Neural cell (in vitro differentiated cells): ENCODE measurements around the gene DOCK9. TPM values are rescaled to one million over a fixed set of nuclear protein-coding genes. Genes with fewer than 3 reads are reported as not detected.

ENCODE experiments used
- H2AFZ ChIP-seq: fragments of 200-600, 300-800 bp; sonication (generic), shearing (Covaris generic); 2 replicates; pipeline ENCODE4 v1.6.0; 2014; ENCODE audit warnings: low read depth, mild to moderate bottlenecking, antibody characterized with exemption, low read length, moderate library complexity
- H3F3A ChIP-seq: fragments of 200-600 bp; shearing (Covaris generic); 2 replicates; pipeline ENCODE4 v1.6.1; 2016; ENCODE audit warnings: mild to moderate bottlenecking, moderate library complexity, mixed read lengths, antibody characterized with exemption, low read length; ENCODE audit not compliant: insufficient read depth, poor library complexity, severe bottlenecking
- H3K27ac ChIP-seq: fragments of 200-600, 300-800 bp; sonication (generic), shearing (Covaris generic); 2 replicates; pipeline ENCODE4 v1.5.1; 2014; ENCODE audit warnings: mild to moderate bottlenecking, low read length, moderate library complexity
- H3K27me3 ChIP-seq: fragments of 300-800, 200-600 bp; sonication (generic), shearing (Covaris generic); 2 replicates; pipeline ENCODE4 v1.6.0; 2014; ENCODE audit warnings: mild to moderate bottlenecking, low read depth, low read length, moderate library complexity; ENCODE audit not compliant: insufficient read depth
- H3K36me3 ChIP-seq: fragments of 300-800, 200-600 bp; sonication (generic), shearing (Covaris generic); 2 replicates; pipeline ENCODE4 v1.5.1; 2014; ENCODE audit warnings: mild to moderate bottlenecking, antibody characterized with exemption, low read length, moderate library complexity; ENCODE audit not compliant: insufficient read depth
- H3K4me2 ChIP-seq: fragments of 300-800, 200-600 bp; sonication (generic), shearing (Covaris generic); 2 replicates; pipeline ENCODE4 v1.6.0; 2014; ENCODE audit warnings: mild to moderate bottlenecking, low read length
- H3K4me3 ChIP-seq: fragments of 300-800, 200-600 bp; sonication (generic), shearing (Covaris generic); 2 replicates; pipeline ENCODE4 v1.5.1; 2014; ENCODE audit warnings: mild to moderate bottlenecking, low read length, moderate library complexity
- H3K79me2 ChIP-seq: fragments of 200-600 bp; shearing (Covaris generic); replicated peaks from 2 replicates; pipeline ENCODE4 v1.6.0; 2014; ENCODE audit warnings: mild to moderate bottlenecking, low read length, moderate library complexity; ENCODE audit not compliant: insufficient read depth
- H3K9ac ChIP-seq: fragments of 300-800, 200-600 bp; sonication (generic), shearing (Covaris generic); 2 replicates; pipeline ENCODE4 v1.6.1; 2016; ENCODE audit warnings: mild to moderate bottlenecking, low read length, mixed read lengths
- H3K9me2 ChIP-seq: fragments of 200-600 bp; shearing (Covaris generic); 2 replicates; pipeline ENCODE4 v1.6.1; 2016; ENCODE audit warnings: mild to moderate bottlenecking, low read length, mixed read lengths; ENCODE audit not compliant: insufficient read depth
- H3K9me3 ChIP-seq: fragments of 200-600, 300-800 bp; sonication (generic), shearing (Covaris generic); 2 replicates; pipeline ENCODE4 v1.6.1; 2016; ENCODE audit warnings: mild to moderate bottlenecking, mixed run types, low read length, moderate library complexity, mixed read lengths
- H4K20me1 ChIP-seq: fragments of 200-600 bp; shearing (Covaris generic); 2 replicates; pipeline ENCODE4 v1.6.1; 2016; ENCODE audit warnings: mild to moderate bottlenecking, mixed run types; ENCODE audit not compliant: insufficient read depth
- EP300 ChIP-seq: fragments of 450-650 bp; conservative IDR thresholded peaks from 2 replicates; pipeline ENCODE4 v1.6.1; 2014; ENCODE audit warnings: antibody characterized with exemption, mild to moderate bottlenecking, moderate library complexity; ENCODE audit not compliant: poor library complexity, severe bottlenecking
- EZH2 ChIP-seq: fragments of 200-600, 300-800 bp; shearing (Covaris generic), sonication (generic); IDR thresholded peaks from 2 replicates; pipeline ENCODE4 v1.6.1; 2014; ENCODE audit warnings: antibody characterized with exemption, low read length, borderline replicate concordance, mild to moderate bottlenecking; ENCODE audit not compliant: insufficient read depth, poor library complexity, severe bottlenecking
- MXI1 ChIP-seq: fragments of 450-650 bp; conservative IDR thresholded peaks from 2 replicates; pipeline ENCODE4 v1.6.1; 2014; ENCODE audit warnings: antibody characterized with exemption, mild to moderate bottlenecking; ENCODE audit not compliant: poor library complexity, severe bottlenecking
- POLR2AphosphoS5 ChIP-seq: IDR thresholded peaks from 2 replicates; pipeline ENCODE4 v1.6.1; 2012
- RAD21 ChIP-seq: fragments of 450-650 bp; conservative IDR thresholded peaks from 2 replicates; pipeline ENCODE4 v1.6.1; 2014; ENCODE audit warnings: antibody characterized with exemption, mild to moderate bottlenecking, moderate library complexity
- REST ChIP-seq: IDR thresholded peaks from 2 replicates; pipeline ENCODE4 v1.6.1; 2012; ENCODE audit warnings: borderline replicate concordance
- SMC3 ChIP-seq: fragments of 450-650 bp; conservative IDR thresholded peaks from 2 replicates; pipeline ENCODE4 v1.6.1; 2014; ENCODE audit warnings: antibody characterized with exemption, mild to moderate bottlenecking, moderate library complexity; ENCODE audit not compliant: poor library complexity
- TAF1 ChIP-seq: IDR thresholded peaks from 2 replicates; pipeline ENCODE4 v1.6.1; 2012; ENCODE audit warnings: low read depth
- polyA plus RNA-seq: library from polyadenylated mRNA; depleted of rRNA; stranded (reverse); fragments of >200 nt; gene quantifications from 2 replicates; pipeline ENCODE4 v1.2.3, GENCODE V29; 2014
- TF ChIP-seq, protein P1 (sequence below): fragments of 450-650 bp; IDR thresholded peaks from 2 replicates; pipeline ENCODE4 v1.5.1; 2014; ENCODE audit warnings: antibody characterized with exemption, mild to moderate bottlenecking, moderate library complexity; ENCODE audit not compliant: poor library complexity, severe bottlenecking

DOCK9 gene
- polyA plus RNA-seq, 1 donor from 2014 or later = 11.4 TPM

DNA sequence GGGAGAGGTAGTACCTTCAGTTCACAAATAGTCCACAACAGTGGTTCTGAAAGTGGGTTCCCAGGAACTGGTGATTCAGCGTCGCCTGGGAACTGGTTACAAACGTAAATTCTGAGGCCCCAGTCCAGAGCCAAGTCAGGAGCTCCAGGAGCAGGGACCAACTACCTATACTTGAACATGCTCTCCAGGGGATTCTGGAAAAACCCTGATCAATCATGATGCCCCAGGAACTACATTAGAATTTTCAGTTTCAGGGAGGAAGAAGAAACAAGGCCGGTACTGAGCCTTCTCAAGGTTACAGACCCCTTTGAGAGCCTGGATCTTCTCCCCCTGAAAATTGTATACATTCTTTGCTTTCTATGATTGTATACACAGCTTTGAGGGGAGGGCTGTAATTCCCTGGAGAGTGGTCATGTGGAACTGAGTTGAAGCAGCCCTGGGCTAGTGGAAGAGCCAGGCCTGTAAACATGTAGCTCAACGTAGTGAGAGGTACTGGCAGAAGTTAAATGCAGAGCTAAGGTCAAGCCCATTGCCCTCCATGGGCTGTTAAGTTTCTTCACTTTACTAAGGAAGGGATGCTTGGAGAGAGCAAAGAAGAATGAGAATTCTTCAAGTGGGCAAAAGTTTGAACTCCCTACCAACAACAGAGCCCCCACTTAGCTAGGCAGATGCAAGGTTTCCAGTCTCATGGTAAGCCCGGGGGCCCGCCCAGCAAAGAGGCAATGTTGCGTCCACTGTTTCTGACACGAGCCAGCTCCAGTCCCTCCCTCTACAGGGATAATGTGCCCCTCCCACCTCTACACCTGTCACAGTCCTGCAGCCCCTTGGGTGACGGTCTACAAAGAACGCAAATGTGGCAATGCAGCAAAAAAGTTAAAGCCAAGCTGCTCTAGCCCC is 17.0 kb downstream of the DOCK9 start:
- Histone ChIP-seq H3K79me2 (no peaks in the 10 kb centered on the region), H3K9ac (no peak overlapping the region), H3K9me2 (no peaks in the 10 kb centered on the region), H3K4me2 (no peak overlapping the region), H3F3A (no peaks in the 10 kb centered on the region), H3K9me3 (no peaks in the 10 kb centered on the region), H3K27me3 (no peaks in the 10 kb centered on the region), H3K4me3 (no peak overlapping the region), H4K20me1 (no peaks in the 10 kb centered on the region), H3K27ac (no peak overlapping the region), H2AFZ (no peak overlapping the region), H3K36me3 (no peaks in the 10 kb centered on the region)
- TF ChIP-seq, protein P1, sequence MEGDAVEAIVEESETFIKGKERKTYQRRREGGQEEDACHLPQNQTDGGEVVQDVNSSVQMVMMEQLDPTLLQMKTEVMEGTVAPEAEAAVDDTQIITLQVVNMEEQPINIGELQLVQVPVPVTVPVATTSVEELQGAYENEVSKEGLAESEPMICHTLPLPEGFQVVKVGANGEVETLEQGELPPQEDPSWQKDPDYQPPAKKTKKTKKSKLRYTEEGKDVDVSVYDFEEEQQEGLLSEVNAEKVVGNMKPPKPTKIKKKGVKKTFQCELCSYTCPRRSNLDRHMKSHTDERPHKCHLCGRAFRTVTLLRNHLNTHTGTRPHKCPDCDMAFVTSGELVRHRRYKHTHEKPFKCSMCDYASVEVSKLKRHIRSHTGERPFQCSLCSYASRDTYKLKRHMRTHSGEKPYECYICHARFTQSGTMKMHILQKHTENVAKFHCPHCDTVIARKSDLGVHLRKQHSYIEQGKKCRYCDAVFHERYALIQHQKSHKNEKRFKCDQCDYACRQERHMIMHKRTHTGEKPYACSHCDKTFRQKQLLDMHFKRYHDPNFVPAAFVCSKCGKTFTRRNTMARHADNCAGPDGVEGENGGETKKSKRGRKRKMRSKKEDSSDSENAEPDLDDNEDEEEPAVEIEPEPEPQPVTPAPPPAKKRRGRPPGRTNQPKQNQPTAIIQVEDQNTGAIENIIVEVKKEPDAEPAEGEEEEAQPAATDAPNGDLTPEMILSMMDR = no peak
- TF ChIP-seq POLR2AphosphoS5 (no peak), MXI1 (no peak), RAD21 (no peak), REST (no peak), SMC3 (no peak), EP300 (no peak)

GRCh38 chr13:98959786-98960605 is 17.9 kb downstream of the DOCK9 start:
- Histone ChIP-seq H2AFZ (no peak overlapping the region), H3K79me2 (no peaks in the 10 kb centered on the region), H3K4me3 (no peak overlapping the region), H3K27me3 (no peaks in the 10 kb centered on the region), H3K4me2 (no peak overlapping the region), H3F3A (no peaks in the 10 kb centered on the region), H4K20me1 (no peaks in the 10 kb centered on the region), H3K27ac (no peak overlapping the region), H3K9me3 (no peaks in the 10 kb centered on the region), H3K36me3 (no peaks in the 10 kb centered on the region), H3K9ac (no peak overlapping the region), H3K9me2 (no peaks in the 10 kb centered on the region)
- TF ChIP-seq, protein P1 = no peak
- TF ChIP-seq REST (no peak), MXI1 (no peak), POLR2AphosphoS5 (no peak), EZH2 (no peak), RAD21 (no peak), SMC3 (no peak), TAF1 (no peak), EP300 (no peak)
